Lower leg skin (tissue), 4 donors: Measurements from ENCODE around the gene PIGV. TPM values are rescaled to one million over a fixed set of nuclear protein-coding genes. Genes with fewer than 3 reads are reported as not detected.

Experiments used
- DNase-seq, 2 donors: peaks; one replicate each; pipeline ENCODE4 v3.0.0-alpha.2; 2019; ENCODE audit warnings: low spot score in 2 of 2
- H3K4me3 ChIP-seq: fragments of 200-600 bp; sonication (generic); 2 replicates; pipeline ENCODE4 v1.5.1; 2017; ENCODE audit warnings: mild to moderate bottlenecking, low read depth; ENCODE audit not compliant: poor library complexity, severe bottlenecking
- POLR2A ChIP-seq, 2 donors: fragments of 450-650 bp; IDR thresholded peaks; one replicate each; pipeline ENCODE4 v1.6.1; 2016 to 2017; ENCODE audit warnings: antibody characterized with exemption in 2 of 2, mild to moderate bottlenecking in 1 of 2, moderate library complexity in 1 of 2
- WGBS, 2 donors: methylation state at CpG; one replicate each; pipeline ENCODE4 v1.1.5; 2018; 5-methylcytosine and 5-hydroxymethylcytosine counted together
- intact Hi-C: fragments of 100-400 bp; cut with DNase I; formaldehyde crosslinking; loops from one replicate; pipeline ENCODE4 v1.15.0; 2023; ENCODE audit warnings: low total_unique reads
- total RNA-seq, 4 donors: library from RNA; depleted of rRNA; stranded (reverse); fragments of >200 nt; gene quantifications; one replicate each; pipeline ENCODE4 v1.1.0, GENCODE V29; 2016
- TF ChIP-seq, protein P1 (sequence below), 3 donors: fragments of 450-650 bp; IDR thresholded peaks; one replicate each; pipeline ENCODE4 v1.5.1; 2016; ENCODE audit warnings: antibody characterized with exemption in 3 of 3, mild to moderate bottlenecking in 3 of 3, moderate library complexity in 2 of 3

Gene PIGV
- total RNA-seq, 4 donors from 2014 or later, result 18.2 to 39.3 (median 27.1) TPM

DNA sequence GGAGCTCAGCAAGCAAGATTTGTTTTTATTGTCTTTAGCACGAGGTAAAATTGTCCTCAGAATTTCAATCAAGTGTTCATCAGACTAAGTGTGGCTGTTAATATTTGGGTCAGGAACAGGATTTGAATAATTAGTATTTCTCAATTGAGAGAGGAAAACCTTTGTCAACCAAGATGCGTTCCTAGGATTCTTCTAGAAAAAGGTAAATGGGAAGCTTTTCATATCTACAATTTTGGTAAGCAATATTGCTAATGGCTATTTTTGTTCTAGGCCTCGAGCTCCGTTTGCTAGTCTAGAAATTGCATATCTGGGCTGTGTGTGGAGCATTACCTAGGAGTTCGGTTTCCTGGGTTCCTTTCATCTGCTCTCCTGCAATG is 4.1 kb upstream of the PIGV start:
- intact Hi-C loops, result loop anchor here (10.0 kb wide), 1 partner anchor 89 kb away; the partner anchor contains the start of gene ARID1A
- TF ChIP-seq POLR2A (IDR thresholded peaks at IDR 0.05), result no peak
- TF ChIP-seq, protein P1, sequence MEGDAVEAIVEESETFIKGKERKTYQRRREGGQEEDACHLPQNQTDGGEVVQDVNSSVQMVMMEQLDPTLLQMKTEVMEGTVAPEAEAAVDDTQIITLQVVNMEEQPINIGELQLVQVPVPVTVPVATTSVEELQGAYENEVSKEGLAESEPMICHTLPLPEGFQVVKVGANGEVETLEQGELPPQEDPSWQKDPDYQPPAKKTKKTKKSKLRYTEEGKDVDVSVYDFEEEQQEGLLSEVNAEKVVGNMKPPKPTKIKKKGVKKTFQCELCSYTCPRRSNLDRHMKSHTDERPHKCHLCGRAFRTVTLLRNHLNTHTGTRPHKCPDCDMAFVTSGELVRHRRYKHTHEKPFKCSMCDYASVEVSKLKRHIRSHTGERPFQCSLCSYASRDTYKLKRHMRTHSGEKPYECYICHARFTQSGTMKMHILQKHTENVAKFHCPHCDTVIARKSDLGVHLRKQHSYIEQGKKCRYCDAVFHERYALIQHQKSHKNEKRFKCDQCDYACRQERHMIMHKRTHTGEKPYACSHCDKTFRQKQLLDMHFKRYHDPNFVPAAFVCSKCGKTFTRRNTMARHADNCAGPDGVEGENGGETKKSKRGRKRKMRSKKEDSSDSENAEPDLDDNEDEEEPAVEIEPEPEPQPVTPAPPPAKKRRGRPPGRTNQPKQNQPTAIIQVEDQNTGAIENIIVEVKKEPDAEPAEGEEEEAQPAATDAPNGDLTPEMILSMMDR (IDR thresholded peaks at IDR 0.05), result no peak
- no peak for DNase-seq
- H3K4me3 ChIP-seq, result no peak overlapping the region
- WGBS, 2 donors, result 84 to 85% methylated on average over 5 of the region's 5 CpGs

GRCh38 chr1:26784023-26784871 is 3.5 kb upstream of the PIGV start:
- WGBS, 2 donors, result 100% methylated on average over 2 of the region's 2 CpGs
- TF ChIP-seq, protein P1 (IDR thresholded peaks at IDR 0.05), result no peak
- no peak for TF ChIP-seq POLR2A (IDR thresholded peaks at IDR 0.05)
- intact Hi-C loops, result loop anchor here (10.0 kb wide), 1 partner anchor 89 kb away; the partner anchor contains the start of gene ARID1A
- H3K4me3 ChIP-seq, result no peak overlapping the region
- DNase-seq, result peak in 1 of 2 donors; percentile 51

- WGBS, 2 donors, result 95 to 97% methylated on average over 1 of the region's 1 CpG
- intact Hi-C loops, result loop anchor here (10.0 kb wide), 1 partner anchor 90 kb away; the partner anchor contains the start of gene ARID1A
- TF ChIP-seq POLR2A (IDR thresholded peaks at IDR 0.05), result no peak
- TF ChIP-seq, protein P1 (IDR thresholded peaks at IDR 0.05), result no peak
- no peak overlapping the region for H3K4me3 ChIP-seq
- no peak for DNase-seq
Measured at GRCh38 chr1:26784886-26785285, 2.9 kb upstream of the PIGV start.

- peak in 1 of 2 donors; percentile 40 for DNase-seq
- no peak for TF ChIP-seq POLR2A (IDR thresholded peaks at IDR 0.05)
- TF ChIP-seq, protein P1 (IDR thresholded peaks at IDR 0.05), result no peak
- 66 to 68% methylated on average over 5 of the region's 5 CpGs for WGBS, 2 donors
- intact Hi-C loops, result loop anchor here (10.0 kb wide), 1 partner anchor 91 kb away; the partner anchor contains the start of gene ARID1A
- H3K4me3 ChIP-seq, result no peak overlapping the region
Measured at GRCh38 chr1:26785611-26786436, 1.9 kb upstream of the PIGV start.

- DNase-seq, result peak; percentile 68 to 92
- H3K4me3 ChIP-seq, result peak overlapping the region; percentile 69
- intact Hi-C loops, result loop anchor here (10.0 kb wide), 1 partner anchor 92 kb away; the partner anchor contains the start of gene ARID1A
- TF ChIP-seq, protein P1 (IDR thresholded peaks at IDR 0.05), result no peak
- TF ChIP-seq POLR2A (IDR thresholded peaks at IDR 0.05), result no peak
- WGBS, 2 donors, result 3 to 6% methylated on average over 12 of the region's 12 CpGs
Measured at GRCh38 chr1:26786437-26787380, 1.0 kb upstream of the PIGV start.
